CD14-positive monocyte (primary cell): ENCODE measurements around the gene PTPN7. TPM values are rescaled to one million over a fixed set of nuclear protein-coding genes. Genes with fewer than 3 reads are reported as not detected.

Source experiments
- DNase-seq, 3 donors: peaks; one replicate each; pipeline ENCODE4 v3.0.0-alpha.2; 2011 to 2022
- H2AFZ ChIP-seq: 2 replicates; pipeline ENCODE4 v1.6.0; 2012; ENCODE audit warnings: mild to moderate bottlenecking, low read depth, low read length, inconsistent platforms; ENCODE audit not compliant: insufficient read depth, poor library complexity, severe bottlenecking
- H3K27ac ChIP-seq, 2 donors: 1 replicate in 1 of 2; 2 replicates in 1 of 2; pipeline ENCODE4 v1.5.1; 2012 to 2013; ENCODE audit warnings: low read length in 2 of 2, control low read depth in 1 of 2, inconsistent platforms in 1 of 2, low read depth in 1 of 2, mild to moderate bottlenecking in 1 of 2
- H3K27me3 ChIP-seq, 2 donors: one replicate each; pipeline versions ENCODE4 v1.6.0 to v1.6.1; 2011 to 2013; ENCODE audit warnings: low read length in 2 of 2; ENCODE audit not compliant: control insufficient read depth in 2 of 2, insufficient read depth in 2 of 2
- H3K36me3 ChIP-seq, 2 donors: replicated peaks in 1 of 2; 1 replicate in 1 of 2; 2 replicates in 1 of 2; pipeline versions ENCODE4 v1.5.1 to v1.6.1; 2012 to 2013; ENCODE audit warnings: low read length in 2 of 2, control low read depth in 1 of 2, inconsistent platforms in 1 of 2, mild to moderate bottlenecking in 1 of 2; ENCODE audit not compliant: insufficient read depth in 2 of 2, control insufficient read depth in 1 of 2
- H3K4me1 ChIP-seq, 2 donors: 1 replicate in 1 of 2; 2 replicates in 1 of 2; pipeline versions ENCODE4 v1.5.1 to v1.6.1; 2012 to 2013; ENCODE audit warnings: low read length in 2 of 2, control low read depth in 1 of 2, inconsistent platforms in 1 of 2, mild to moderate bottlenecking in 1 of 2, moderate library complexity in 1 of 2; ENCODE audit not compliant: insufficient read depth in 2 of 2, control insufficient read depth in 1 of 2
- H3K4me2 ChIP-seq: replicated peaks from 2 replicates; pipeline ENCODE3; 2012; ENCODE audit warnings: low read length, moderate library complexity, mild to moderate bottlenecking; ENCODE audit not compliant: poor library complexity, severe bottlenecking; ENCODE audit errors: extremely low read depth
- H3K4me3 ChIP-seq, 3 experiments: fragments of 200-600 bp in 1 of 3; sonication (generic) in 1 of 3; replicated peaks in 1 of 3; 1 replicate in 2 of 3; 2 replicates in 1 of 3; pipeline ENCODE4 v1.5.1; 2011 to 2013; ENCODE audit warnings: low read length in 3 of 3, mild to moderate bottlenecking in 3 of 3, control low read depth in 2 of 3, low read depth in 2 of 3, inconsistent platforms in 1 of 3, moderate library complexity in 1 of 3
- H3K79me2 ChIP-seq: 2 replicates; pipeline ENCODE4 v1.6.0; 2012; ENCODE audit warnings: mild to moderate bottlenecking, control low read depth, inconsistent platforms, low read length, moderate library complexity; ENCODE audit not compliant: insufficient read depth
- H3K9ac ChIP-seq: 2 replicates; pipeline ENCODE4 v1.6.0; 2017; ENCODE audit warnings: low read length, mild to moderate bottlenecking; ENCODE audit not compliant: insufficient read depth, poor library complexity, severe bottlenecking
- H3K9me3 ChIP-seq, 2 donors: replicated peaks in 1 of 2; 1 replicate in 1 of 2; 2 replicates in 1 of 2; pipeline versions ENCODE4 v1.5.1 to v1.6.1; 2012 to 2013; ENCODE audit warnings: low read length in 2 of 2, control low read depth in 1 of 2; ENCODE audit not compliant: control insufficient read depth in 1 of 2, insufficient read depth in 1 of 2
- H4K20me1 ChIP-seq: 2 replicates; pipeline ENCODE4 v1.6.0; 2012; ENCODE audit warnings: mild to moderate bottlenecking, low read length, control low read depth, moderate library complexity; ENCODE audit not compliant: insufficient read depth
- H3K27ac Mint-ChIP-seq, 7 donors: one replicate each; pipeline ENCODE4 v1.8.0; 2020; ENCODE audit warnings: mild to moderate bottlenecking in 7 of 7, mixed read lengths in 7 of 7, moderate library complexity in 6 of 7, inconsistent platforms in 2 of 7
- H3K27me3 Mint-ChIP-seq, 3 donors: one replicate each; pipeline ENCODE4 v1.8.0; 2021 to 2022; ENCODE audit warnings: low read depth in 3 of 3, mild to moderate bottlenecking in 3 of 3, mixed read lengths in 3 of 3, moderate library complexity in 3 of 3, inconsistent platforms in 1 of 3
- H3K36me3 Mint-ChIP-seq, 2 donors: one replicate each; pipeline ENCODE4 v1.8.0; 2020; ENCODE audit warnings: mixed read lengths in 2 of 2, inconsistent platforms in 1 of 2, mild to moderate bottlenecking in 1 of 2
- H3K4me1 Mint-ChIP-seq: one replicate; pipeline ENCODE4 v1.8.0; 2020; ENCODE audit warnings: mild to moderate bottlenecking, mixed read lengths
- H3K4me3 Mint-ChIP-seq, 2 donors: one replicate each; pipeline ENCODE4 v1.8.0; 2020; ENCODE audit warnings: mild to moderate bottlenecking in 2 of 2, mixed read lengths in 2 of 2, moderate library complexity in 1 of 2
- H3K9me3 Mint-ChIP-seq, 7 donors: one replicate each; pipeline ENCODE4 v1.8.0; 2020 to 2022; ENCODE audit warnings: mixed read lengths in 7 of 7, mild to moderate bottlenecking in 6 of 7, moderate library complexity in 6 of 7, inconsistent platforms in 2 of 7
- WGBS: methylation state at CpG from one replicate; pipeline ENCODE4 v1.1.5; 2013; ENCODE audit warnings: missing lambda C conversion rate; ENCODE audit not compliant: insufficient coverage; 5-methylcytosine and 5-hydroxymethylcytosine counted together
- intact Hi-C, 2 donors: fragments of 100-400 bp; cut with micrococcal nuclease; formaldehyde crosslinking; loops; one replicate each; pipeline versions ENCODE4 v1.15.0 to v1.15.1; 2023
- polyA plus RNA-seq, 3 donors: library from polyadenylated mRNA; depleted of rRNA in 1 of 3; unstranded in 2 of 3; stranded (reverse) in 1 of 3; fragments of 300-500 nt in 2 of 3; fragments of >200 nt in 1 of 3; fragmentation: Illumina TruSeq in 2 of 3; gene quantifications; 1 replicate in 2 of 3; 2 replicates in 1 of 3; pipeline ENCODE4 v1.2.3, GENCODE V29; 2012 to 2021
- TF ChIP-seq, protein P1 (sequence below): fragments of 200-600 bp; IDR thresholded peaks from one replicate; pipeline ENCODE4 v1.8.0; 2022; ENCODE audit warnings: antibody characterized with exemption, mild to moderate bottlenecking

The PTPN7 gene
- polyA plus RNA-seq, 3 donors: 4.0 to 18.8 (median 8.3) TPM

DNA sequence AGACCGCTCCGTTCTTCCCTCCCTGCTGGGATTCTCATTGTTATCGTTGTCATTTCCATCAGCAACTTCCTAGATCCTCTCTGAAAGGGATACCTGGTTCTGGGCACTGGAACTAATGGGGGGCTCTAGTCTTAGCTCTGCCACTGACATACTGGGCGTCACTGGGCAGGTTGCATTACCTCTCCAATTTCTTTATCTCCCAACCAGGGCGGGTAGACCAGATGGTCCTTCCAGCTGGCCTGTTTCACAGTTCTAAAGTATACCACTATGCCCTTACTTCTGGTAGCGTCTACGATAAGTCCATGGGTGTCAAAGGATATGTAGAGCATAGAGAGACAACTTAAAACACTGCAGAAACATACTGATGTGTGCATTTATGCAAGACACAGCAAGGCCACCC lies 36.3 kb downstream of the PTPN7 start:
- H3K79me2 ChIP-seq: no peaks in the 10 kb centered on the region
- H3K27ac Mint-ChIP-seq: no peak overlapping the region
- no peak overlapping the region for H3K4me2 ChIP-seq
- no peaks in the 10 kb centered on the region for H3K9me3 ChIP-seq
- H3K4me1 Mint-ChIP-seq: peaks cover 14% of the 10 kb centered on the region
- H3K4me3 ChIP-seq: no peak overlapping the region
- H3K27me3 Mint-ChIP-seq: peaks cover 3 to 7% (median 3%) of the 10 kb centered on the region in 3 donors
- H2AFZ ChIP-seq: no peak overlapping the region
- intact Hi-C loops: loop anchor here in 1 of 2 donors (10.0 kb wide), 1 partner anchor 119 kb away; no protein-coding TSS in a partner anchor
- peaks cover 5 to 7% of the 10 kb centered on the region in 2 donors for H3K4me1 ChIP-seq
- no peaks in the 10 kb centered on the region for H3K27me3 ChIP-seq
- H3K4me3 Mint-ChIP-seq: peak overlapping the region in 1 of 2 donors; percentile 20
- no peaks in the 10 kb centered on the region for H3K36me3 Mint-ChIP-seq
- H3K27ac ChIP-seq: no peak overlapping the region
- H4K20me1 ChIP-seq: no peaks in the 10 kb centered on the region
- no peak overlapping the region for H3K9ac ChIP-seq
- TF ChIP-seq, protein P1, sequence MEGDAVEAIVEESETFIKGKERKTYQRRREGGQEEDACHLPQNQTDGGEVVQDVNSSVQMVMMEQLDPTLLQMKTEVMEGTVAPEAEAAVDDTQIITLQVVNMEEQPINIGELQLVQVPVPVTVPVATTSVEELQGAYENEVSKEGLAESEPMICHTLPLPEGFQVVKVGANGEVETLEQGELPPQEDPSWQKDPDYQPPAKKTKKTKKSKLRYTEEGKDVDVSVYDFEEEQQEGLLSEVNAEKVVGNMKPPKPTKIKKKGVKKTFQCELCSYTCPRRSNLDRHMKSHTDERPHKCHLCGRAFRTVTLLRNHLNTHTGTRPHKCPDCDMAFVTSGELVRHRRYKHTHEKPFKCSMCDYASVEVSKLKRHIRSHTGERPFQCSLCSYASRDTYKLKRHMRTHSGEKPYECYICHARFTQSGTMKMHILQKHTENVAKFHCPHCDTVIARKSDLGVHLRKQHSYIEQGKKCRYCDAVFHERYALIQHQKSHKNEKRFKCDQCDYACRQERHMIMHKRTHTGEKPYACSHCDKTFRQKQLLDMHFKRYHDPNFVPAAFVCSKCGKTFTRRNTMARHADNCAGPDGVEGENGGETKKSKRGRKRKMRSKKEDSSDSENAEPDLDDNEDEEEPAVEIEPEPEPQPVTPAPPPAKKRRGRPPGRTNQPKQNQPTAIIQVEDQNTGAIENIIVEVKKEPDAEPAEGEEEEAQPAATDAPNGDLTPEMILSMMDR: no peak
- no peak for DNase-seq
- no peaks in the 10 kb centered on the region for H3K36me3 ChIP-seq
- 87% methylated on average over 3 of the region's 7 CpGs for WGBS
- peaks cover 0 to 2% (median 0%) of the 10 kb centered on the region in 7 donors for H3K9me3 Mint-ChIP-seq

DNA sequence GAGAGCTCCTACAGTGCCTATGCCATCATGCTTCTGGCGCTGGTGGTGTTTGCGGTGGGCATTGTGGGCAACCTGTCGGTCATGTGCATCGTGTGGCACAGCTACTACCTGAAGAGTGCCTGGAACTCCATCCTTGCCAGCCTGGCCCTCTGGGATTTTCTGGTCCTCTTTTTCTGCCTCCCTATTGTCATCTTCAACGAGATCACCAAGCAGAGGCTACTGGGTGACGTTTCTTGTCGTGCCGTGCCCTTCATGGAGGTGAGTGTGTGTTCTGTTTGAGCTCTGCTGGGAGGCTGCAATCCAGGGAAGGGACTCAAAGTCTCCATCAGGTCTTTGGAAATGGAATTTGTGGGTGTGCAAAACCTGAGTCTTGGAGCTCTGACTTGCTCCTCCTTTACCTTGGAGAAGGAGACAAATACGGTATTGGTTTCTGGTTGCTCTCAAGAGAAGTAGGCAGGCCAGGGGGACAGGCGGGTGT lies 37.0 kb downstream of the PTPN7 start:
- Histone ChIP-seq H3K4me2 (no peak overlapping the region), H3K27me3 (no peaks in the 10 kb centered on the region), H3K4me3 (no peak overlapping the region), H3K9ac (no peak overlapping the region), H3K9me3 (no peaks in the 10 kb centered on the region), H3K27ac (no peak overlapping the region), H4K20me1 (no peaks in the 10 kb centered on the region), H3K79me2 (no peaks in the 10 kb centered on the region), H3K36me3 (no peaks in the 10 kb centered on the region), H2AFZ (no peak overlapping the region), H3K4me1 (peaks cover 5 to 7% of the 10 kb centered on the region in 2 donors)
- no peaks in the 10 kb centered on the region for H3K36me3 Mint-ChIP-seq
- WGBS: 91% methylated on average over 10 of the region's 10 CpGs
- no peak overlapping the region for H3K27ac Mint-ChIP-seq
- TF ChIP-seq, protein P1: no peak
- DNase-seq: no peak
- no peak overlapping the region for H3K4me3 Mint-ChIP-seq
- peaks cover 0 to 2% (median 0%) of the 10 kb centered on the region in 7 donors for H3K9me3 Mint-ChIP-seq
- intact Hi-C loops: loop anchor here in 1 of 2 donors (10.0 kb wide), 1 partner anchor 119 kb away; no protein-coding TSS in a partner anchor
- peaks cover 14% of the 10 kb centered on the region for H3K4me1 Mint-ChIP-seq
- H3K27me3 Mint-ChIP-seq: peaks cover 3 to 7% (median 5%) of the 10 kb centered on the region in 3 donors
